Parathyroid adenoma (tissue), 2 donors: Measurements from ENCODE around the gene TRAF3.
"Not testable (repeated sequence)": the region's sequence is repeated elsewhere in the genome, so short reads cannot be mapped to it uniquely, and the experiment has no call there.

Source experiments
- H2AFZ ChIP-seq: fragments of 300-600 bp; sonication (generic); one replicate; pipeline ENCODE4 v1.7.0; 2017; ENCODE audit warnings: antibody characterized with exemption, mild to moderate bottlenecking
- H3K27ac ChIP-seq: fragments of 300-600 bp; sonication (generic); one replicate; pipeline ENCODE4 v1.7.0; 2017
- H3K27me3 ChIP-seq: fragments of 300-600 bp; sonication (generic); one replicate; pipeline ENCODE4 v1.7.0; 2017; ENCODE audit warnings: low read length; ENCODE audit not compliant: control insufficient read depth, insufficient read depth
- H3K36me3 ChIP-seq: fragments of 300-600 bp; sonication (generic); one replicate; pipeline ENCODE4 v1.7.0; 2017; ENCODE audit warnings: low read length; ENCODE audit not compliant: control insufficient read depth, insufficient read depth
- H3K4me1 ChIP-seq: fragments of 300-600 bp; sonication (generic); one replicate; pipeline ENCODE4 v1.7.0; 2017; ENCODE audit warnings: control low read depth
- H3K4me2 ChIP-seq: fragments of 300-600 bp; sonication (generic); one replicate; pipeline ENCODE4 v1.7.0; 2017; ENCODE audit warnings: low read length
- H3K4me3 ChIP-seq: fragments of 300-600 bp; sonication (generic); one replicate; pipeline ENCODE4 v1.7.0; 2017; ENCODE audit warnings: low read depth, low read length
- H3K79me2 ChIP-seq: fragments of 300-600 bp; sonication (generic); one replicate; pipeline ENCODE4 v1.7.0; 2017; ENCODE audit warnings: control low read depth
- H3K9ac ChIP-seq: fragments of 300-600 bp; sonication (generic); one replicate; pipeline ENCODE4 v1.7.0; 2017; ENCODE audit warnings: mild to moderate bottlenecking
- H3K9me3 ChIP-seq: fragments of 300-600 bp; sonication (generic); one replicate; pipeline ENCODE4 v1.7.0; 2017; ENCODE audit warnings: low read length; ENCODE audit not compliant: control insufficient read depth
- TF ChIP-seq, protein P1 (sequence below): fragments of 300-600 bp; sonication (generic); IDR thresholded peaks from one replicate; pipeline ENCODE4 v1.7.0; 2017; ENCODE audit warnings: antibody characterized with exemption, mild to moderate bottlenecking
- donor health status: primary hyperparathyroidism.

Gene TRAF3

DNA sequence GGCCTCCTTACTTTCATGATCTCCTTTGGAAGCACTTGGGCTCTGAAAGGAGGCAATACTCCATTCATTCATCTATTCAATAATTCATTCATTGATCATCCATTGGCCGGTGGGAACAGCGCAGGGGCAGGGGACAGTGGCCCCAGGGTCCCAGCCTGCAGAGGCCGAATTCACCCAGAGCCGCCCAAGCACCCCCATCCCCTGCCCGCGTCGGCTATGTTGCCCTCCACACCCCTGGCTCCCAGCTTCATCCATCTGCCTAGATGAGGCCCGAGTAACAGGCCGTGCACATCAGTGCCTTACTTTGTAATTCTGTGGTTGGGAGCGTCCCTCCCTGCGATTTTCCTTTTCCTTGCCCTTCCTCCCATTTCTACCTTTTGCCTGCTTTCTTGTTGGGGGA is 148.4 kb downstream of the TRAF3 start:
- H3K4me1 ChIP-seq = peaks cover 2% of the 10 kb centered on the region
- no peak overlapping the region for H3K27ac ChIP-seq
- TF ChIP-seq, protein P1, sequence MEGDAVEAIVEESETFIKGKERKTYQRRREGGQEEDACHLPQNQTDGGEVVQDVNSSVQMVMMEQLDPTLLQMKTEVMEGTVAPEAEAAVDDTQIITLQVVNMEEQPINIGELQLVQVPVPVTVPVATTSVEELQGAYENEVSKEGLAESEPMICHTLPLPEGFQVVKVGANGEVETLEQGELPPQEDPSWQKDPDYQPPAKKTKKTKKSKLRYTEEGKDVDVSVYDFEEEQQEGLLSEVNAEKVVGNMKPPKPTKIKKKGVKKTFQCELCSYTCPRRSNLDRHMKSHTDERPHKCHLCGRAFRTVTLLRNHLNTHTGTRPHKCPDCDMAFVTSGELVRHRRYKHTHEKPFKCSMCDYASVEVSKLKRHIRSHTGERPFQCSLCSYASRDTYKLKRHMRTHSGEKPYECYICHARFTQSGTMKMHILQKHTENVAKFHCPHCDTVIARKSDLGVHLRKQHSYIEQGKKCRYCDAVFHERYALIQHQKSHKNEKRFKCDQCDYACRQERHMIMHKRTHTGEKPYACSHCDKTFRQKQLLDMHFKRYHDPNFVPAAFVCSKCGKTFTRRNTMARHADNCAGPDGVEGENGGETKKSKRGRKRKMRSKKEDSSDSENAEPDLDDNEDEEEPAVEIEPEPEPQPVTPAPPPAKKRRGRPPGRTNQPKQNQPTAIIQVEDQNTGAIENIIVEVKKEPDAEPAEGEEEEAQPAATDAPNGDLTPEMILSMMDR = no peak
- no peak overlapping the region for H3K4me3 ChIP-seq
- H3K9ac ChIP-seq = no peak overlapping the region
- H3K9me3 ChIP-seq = no peaks in the 10 kb centered on the region
- no peak overlapping the region for H2AFZ ChIP-seq
- H3K79me2 ChIP-seq = no peaks in the 10 kb centered on the region
- no peak overlapping the region for H3K4me2 ChIP-seq
- no peaks in the 10 kb centered on the region for H3K36me3 ChIP-seq
- peaks cover 15% of the 10 kb centered on the region for H3K27me3 ChIP-seq

DNA sequence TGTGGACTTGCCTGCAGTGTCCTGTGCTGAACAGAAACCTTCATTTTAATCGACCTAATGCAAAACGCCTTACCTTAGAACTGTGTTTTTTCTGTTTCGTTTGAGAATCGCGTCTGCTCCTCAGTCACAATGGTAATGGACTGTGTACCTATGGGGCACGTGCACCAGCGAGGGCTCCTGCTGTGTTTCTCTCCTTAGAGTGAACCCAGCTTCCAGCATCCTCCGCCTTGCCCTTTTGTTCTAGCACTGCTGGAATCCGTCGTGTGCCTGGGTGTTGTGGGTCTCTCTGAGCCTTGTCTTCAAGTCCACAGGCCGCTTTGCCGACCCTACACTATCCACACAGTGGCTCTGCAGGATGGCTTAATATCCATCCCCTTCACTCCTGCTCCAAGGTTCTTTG is 148.9 kb downstream of the TRAF3 start:
- Histone ChIP-seq H3K36me3 (no peaks in the 10 kb centered on the region), H3K27ac (no peak overlapping the region), H3K9ac (no peak overlapping the region), H3K9me3 (no peaks in the 10 kb centered on the region), H3K4me1 (peaks cover 2% of the 10 kb centered on the region), H3K79me2 (no peaks in the 10 kb centered on the region), H3K4me3 (no peak overlapping the region), H2AFZ (no peak overlapping the region), H3K27me3 (peaks cover 15% of the 10 kb centered on the region), H3K4me2 (no peak overlapping the region)
- TF ChIP-seq, protein P1 = no peak

DNA sequence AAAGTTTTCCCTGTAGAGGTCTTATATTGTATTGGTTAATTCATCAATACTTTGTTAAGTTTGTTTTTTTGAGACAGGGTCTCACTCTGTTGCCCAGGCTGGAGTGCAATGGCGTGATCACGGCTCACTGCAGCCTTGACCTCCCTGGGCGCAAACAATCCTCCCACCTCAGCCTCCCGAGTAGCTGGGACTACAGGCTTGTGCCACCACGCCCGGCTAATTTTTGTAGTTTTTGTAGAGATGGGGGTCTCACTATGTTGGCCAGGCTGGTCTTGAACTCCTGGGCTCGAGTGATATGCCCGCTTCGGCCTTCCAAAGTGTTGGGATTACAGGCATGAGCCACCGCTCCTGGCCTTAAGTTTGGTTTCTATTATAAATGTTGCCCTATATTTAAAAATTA is 149.6 kb downstream of the TRAF3 start:
- H3K27ac ChIP-seq, H3K4me3 ChIP-seq, H3K79me2 ChIP-seq, H3K36me3 ChIP-seq, H3K9ac ChIP-seq, H3K4me1 ChIP-seq, H3K9me3 ChIP-seq, H3K4me2 ChIP-seq, H2AFZ ChIP-seq: not testable (repeated sequence)
- H3K27me3 ChIP-seq = peaks cover 15% of the 10 kb centered on the region

DNA sequence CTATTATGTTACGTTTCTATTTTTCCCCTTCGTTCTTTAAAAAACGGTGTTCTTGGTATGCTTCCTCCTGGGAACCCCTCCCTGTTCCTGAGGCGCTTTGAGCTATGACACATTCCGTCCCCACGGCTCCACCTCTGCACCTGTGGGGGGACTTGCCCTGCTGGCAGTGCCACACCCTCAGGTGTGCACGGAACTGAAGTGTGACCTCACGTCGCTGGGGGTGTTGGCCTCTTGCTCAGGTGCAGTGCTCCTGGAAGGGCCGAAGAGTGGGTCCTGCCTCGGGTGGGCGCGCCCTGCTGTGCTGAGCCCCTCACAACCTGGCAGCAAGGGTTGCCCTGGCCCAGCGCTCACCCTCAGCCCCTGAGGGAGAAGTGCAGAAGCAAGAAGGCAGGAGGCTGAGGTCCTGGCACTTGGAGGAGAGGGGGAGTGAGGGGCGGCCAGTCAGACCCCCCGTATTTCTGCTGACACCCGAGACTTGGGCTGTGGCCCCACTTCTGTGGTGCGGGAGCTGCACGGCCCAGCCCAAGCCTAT is 150.2 kb downstream of the TRAF3 start:
- Histone ChIP-seq H3K9me3 (no peaks in the 10 kb centered on the region), H2AFZ (no peak overlapping the region), H3K4me3 (no peak overlapping the region), H3K4me2 (no peak overlapping the region), H3K27ac (no peak overlapping the region), H3K27me3 (peaks cover 15% of the 10 kb centered on the region), H3K9ac (no peak overlapping the region), H3K36me3 (no peaks in the 10 kb centered on the region), H3K4me1 (peaks cover 2% of the 10 kb centered on the region), H3K79me2 (no peaks in the 10 kb centered on the region)
- TF ChIP-seq, protein P1 = no peak

DNA sequence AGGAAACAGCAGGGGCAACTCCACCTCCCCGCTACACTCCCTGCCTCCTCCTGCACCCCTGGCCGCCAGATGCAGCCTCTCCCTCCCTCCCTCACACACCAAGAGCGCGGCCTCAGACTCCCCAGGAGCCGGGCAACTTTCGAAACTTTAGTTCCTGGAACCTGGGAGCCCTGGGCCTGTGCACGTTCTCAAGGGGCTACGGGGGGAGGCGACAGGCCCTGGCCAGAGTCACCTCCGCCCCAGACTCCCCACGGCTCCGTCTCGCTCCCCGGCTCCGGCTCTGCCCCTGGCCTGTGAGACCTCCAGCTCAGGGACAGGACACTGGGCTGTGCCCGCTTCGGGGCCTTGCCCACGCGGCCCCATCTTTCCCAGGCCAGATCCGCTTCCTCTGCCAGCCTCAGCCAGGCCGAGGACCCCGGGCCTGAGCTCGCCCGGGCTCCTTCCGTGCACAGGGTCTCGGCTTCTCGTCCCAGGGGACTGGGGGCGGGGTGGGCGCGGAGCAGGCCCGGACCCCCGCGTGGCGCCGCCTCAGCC is 150.7 kb downstream of the TRAF3 start:
- Histone ChIP-seq H2AFZ (peak overlapping the region; percentile 53), H3K9me3 (no peaks in the 10 kb centered on the region), H3K36me3 (no peaks in the 10 kb centered on the region), H3K4me1 (peaks cover 2% of the 10 kb centered on the region), H3K4me3 (no peak overlapping the region), H3K27me3 (peaks cover 15% of the 10 kb centered on the region), H3K4me2 (peak overlapping the region; percentile 48), H3K79me2 (no peaks in the 10 kb centered on the region), H3K27ac (no peak overlapping the region), H3K9ac (no peak overlapping the region)
- TF ChIP-seq, protein P1 = no peak
